NCI-H1436 treated with DMSO at 0.1 percent for 48 hours (cell line): ENCODE data around the gene SSU72.
"Not testable (repeated sequence)": the region's sequence is repeated elsewhere in the genome, so short reads cannot be mapped to it uniquely, and the experiment has no call there.

Source experiments
- DNase-seq: peaks from one replicate; lab custom pipeline; 2025; lab: John Stamatoyannopoulos, UW

The SSU72 gene

DNA sequence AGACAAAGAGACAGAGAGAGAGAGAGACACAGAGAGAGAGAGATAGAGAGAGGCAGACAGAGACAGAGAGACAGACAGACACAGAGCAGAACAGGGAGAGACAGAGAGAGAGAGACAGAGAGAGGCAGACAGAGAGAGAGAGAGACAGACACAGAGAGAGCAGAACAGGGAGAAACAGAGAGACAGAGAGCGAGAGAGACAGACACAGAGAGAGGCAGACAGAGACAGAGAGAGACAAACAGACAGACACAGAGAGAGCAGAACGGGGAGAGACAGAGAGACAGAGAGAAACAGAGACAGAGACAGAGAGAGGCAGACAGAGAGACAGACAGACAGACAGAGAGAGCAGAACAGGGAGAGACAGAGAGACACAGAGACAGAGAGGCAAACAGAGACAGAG lies 20.7 kb upstream of the SSU72 start:
- not testable (repeated sequence) for DNase-seq

DNA sequence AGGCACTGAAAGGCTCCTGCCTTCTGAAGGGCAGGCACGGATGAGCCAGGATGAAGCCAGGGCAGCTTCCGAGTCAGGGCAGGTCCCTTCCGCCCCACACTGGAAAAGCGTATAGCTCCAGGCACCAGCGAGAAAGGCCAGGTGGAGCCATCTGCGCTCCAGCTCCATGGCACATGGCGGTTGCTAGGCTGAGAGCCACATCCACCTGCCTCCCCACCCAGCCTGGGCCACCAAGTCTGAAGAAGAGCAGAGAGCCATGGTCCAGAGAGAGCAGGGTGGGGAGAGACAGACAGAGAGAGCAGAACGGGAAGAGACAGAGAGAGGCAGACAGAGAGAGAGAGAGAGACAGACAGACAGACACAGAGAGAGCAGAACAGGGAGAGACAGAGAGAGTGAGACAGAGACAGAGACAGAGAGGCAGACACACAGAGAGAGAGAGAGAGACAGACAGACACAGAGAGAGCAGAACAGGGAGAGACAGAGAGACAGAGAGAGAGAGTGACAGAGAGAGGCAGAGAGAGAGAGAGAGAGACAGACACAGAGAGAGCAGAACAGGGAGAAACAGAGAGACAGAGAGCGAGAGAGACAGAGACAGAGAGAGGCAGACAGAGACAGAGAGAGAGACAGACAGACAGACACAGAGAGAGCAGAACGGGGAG lies 20.1 kb upstream of the SSU72 start:
- DNase-seq: no peak

DNA sequence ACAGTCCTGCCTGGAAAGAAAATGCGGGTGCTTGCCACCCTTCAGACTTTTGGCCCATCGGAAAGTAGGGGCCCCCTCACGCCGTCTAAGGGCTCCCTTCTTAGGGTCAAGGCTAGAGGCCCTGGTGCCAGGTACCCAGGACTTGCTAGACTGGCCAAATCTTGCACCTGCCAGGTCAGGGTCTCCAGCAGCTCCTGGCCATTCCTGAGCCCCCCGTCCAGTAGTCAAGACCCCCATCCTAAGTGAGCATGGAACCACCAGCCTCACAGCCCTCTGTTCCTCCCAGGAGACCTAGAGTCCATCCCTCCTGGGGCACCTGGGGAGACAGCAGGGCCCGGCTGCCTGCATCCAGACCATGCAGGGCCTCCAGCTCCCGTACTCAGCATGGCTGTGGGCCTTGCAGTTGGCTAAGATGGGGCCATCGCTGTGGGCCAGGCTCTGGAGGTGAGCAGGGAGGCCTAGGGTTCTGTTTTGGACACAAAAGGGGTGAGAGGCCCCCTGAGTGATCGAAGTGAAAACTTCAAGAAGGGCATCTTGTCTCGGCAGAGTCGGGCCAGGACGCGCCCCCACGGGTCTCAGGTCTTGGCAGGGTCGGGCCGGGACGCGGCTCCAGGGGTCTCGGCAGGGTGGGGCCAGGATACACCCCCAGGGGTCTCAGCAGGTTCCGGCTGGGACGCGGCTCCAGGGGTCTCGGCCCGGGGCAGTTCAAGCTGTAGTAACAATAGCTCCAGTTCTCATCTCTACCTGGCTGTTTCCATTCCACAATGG lies 19.4 kb upstream of the SSU72 start:
- no peak for DNase-seq

DNA sequence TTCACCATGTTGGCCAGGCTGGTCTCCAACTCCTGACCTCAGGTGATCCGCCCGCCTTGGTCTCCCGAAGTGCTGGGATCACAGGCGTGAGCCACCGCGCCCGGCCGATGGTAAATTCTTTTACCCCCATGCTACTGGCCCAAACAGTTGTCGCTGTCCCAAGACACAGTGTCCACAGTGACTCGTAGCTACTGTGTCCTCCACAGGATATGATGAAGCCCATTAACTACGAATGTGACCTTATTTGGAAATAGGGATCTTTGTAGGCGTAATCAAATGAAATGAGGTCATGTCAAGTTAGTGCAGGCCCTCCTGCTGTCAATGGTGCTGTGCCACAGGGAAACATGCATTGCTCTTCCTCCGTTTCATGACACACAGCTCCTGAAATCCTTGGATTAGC lies 16.8 kb upstream of the SSU72 start:
- DNase-seq: no peak

DNA sequence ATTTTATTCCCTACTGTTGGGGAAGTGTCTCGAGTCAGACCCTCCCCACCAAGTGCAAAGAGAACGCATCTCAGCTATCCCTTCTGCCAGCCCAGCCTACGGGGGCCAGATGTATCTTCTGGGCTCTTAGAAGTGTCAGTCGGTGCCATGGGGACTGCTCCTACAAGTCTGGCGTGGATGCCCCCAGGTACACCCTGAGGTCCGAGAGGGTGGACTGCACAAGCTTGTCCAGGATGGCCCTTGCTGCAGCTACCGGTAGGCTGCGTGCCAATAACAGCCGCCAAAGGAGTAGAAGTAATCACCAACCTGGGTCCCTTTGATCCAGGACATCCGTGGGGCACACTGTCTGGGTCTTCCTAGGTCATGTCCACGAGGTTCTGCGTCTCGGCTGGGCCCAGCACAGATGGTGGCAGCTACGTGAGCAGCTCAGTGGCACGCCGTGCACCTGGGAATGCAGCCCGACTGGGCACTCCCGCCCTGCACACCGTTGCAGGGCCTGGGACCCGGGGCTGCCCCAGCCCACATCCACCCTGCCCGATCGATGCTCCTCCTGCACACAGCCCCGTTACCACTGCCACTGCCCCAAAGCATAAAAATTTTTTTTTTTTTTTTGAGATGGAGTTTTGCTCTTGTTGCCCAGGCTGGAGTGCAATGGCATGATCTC lies 8.8 kb upstream of the SSU72 start:
- DNase-seq: no peak

DNA sequence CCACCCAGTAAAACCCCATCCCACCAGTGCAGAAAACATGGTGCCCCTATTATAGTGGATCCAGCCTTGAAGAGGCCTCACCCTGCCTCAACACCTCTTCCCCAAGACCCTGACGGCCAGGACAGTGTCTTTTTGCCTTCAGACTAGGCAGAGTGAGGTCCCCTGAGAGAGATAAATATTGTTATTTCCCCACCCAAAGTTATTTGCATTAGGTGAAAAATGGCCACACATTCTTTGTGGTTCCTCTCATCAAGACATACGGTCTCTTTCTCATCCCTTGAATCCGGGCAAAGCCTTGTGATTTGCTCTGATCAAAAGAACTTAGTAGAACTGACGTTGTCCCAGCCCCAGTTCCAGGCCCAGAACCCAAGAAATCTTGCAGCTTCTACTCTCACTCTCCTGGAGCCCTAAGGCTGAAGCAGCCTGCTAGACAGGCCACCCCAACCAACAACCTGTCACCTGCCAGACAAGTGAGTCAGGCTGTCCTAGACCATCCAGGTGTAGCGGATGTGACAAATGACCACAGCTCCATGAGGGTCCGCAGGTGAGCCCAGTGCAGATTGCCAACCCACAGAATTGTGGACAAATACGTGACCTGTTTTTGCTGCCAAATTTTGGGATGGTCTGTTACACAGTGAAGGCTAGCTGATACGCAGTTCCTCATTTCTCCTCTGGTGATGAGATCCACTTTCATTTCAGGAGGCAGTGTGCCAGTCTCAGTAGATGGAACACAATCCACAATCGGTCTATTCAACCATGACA lies 8.1 kb upstream of the SSU72 start:
- DNase-seq: no peak

DNA sequence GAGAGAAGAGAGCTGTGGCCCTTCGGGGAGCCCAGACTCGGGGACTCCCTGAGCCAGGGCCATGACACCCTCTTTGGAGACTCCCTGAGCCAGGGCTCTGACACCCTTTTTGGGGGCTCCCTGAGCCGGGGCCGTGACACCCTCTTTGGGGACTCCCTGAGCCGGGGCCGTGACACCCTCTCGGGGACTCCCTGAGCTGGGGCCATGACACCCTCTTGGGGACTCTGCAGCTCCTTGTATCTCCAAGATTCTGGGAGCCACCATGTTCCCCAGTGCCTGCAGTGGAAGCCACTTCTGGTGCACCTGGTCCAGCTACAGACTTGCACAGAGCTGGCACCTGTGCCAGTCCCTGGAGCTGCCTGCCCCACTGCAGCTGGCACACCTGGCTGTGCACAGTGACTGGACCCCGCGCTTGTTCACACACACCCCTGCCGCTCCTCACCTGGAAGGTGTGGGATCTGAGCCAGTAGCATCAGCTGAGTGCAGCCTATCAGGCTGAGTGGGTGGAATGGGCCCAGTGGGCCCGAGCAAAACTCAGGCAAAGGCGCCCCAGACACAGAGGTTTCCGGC lies 3.8 kb upstream of the SSU72 start:
- no peak for DNase-seq

DNA sequence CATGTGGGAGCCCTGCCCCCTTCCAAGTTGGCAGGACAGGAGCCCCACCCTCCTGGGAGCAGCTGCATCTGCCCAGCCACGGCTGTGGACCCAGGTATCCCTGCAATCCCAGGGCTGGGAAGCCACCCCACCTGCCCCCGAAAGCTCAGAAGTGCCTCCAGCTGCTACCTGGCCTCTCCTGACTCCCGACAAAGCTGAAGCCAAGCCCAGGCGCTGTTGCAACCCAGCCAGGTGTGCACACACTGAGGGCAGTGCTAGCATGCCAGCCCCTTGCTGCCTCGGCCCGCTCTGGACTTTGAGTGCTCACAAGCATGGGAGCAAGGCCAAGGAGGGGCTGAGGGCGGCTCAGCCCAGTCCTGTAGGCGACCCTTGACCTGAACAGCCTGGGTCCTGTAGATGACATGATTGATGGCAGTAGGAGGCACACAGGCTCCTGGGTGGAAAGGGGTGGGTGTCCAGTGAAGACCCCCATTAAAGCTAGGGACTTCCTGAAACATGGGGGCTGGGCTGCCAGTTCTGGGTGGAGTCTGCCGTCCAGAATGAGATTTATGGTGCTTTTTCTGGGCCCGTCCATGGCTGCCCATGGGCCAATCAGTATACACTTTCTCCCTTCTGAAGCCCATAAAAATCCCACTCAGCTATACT lies 2.8 kb upstream of the SSU72 start:
- DNase-seq: no peak

DNA sequence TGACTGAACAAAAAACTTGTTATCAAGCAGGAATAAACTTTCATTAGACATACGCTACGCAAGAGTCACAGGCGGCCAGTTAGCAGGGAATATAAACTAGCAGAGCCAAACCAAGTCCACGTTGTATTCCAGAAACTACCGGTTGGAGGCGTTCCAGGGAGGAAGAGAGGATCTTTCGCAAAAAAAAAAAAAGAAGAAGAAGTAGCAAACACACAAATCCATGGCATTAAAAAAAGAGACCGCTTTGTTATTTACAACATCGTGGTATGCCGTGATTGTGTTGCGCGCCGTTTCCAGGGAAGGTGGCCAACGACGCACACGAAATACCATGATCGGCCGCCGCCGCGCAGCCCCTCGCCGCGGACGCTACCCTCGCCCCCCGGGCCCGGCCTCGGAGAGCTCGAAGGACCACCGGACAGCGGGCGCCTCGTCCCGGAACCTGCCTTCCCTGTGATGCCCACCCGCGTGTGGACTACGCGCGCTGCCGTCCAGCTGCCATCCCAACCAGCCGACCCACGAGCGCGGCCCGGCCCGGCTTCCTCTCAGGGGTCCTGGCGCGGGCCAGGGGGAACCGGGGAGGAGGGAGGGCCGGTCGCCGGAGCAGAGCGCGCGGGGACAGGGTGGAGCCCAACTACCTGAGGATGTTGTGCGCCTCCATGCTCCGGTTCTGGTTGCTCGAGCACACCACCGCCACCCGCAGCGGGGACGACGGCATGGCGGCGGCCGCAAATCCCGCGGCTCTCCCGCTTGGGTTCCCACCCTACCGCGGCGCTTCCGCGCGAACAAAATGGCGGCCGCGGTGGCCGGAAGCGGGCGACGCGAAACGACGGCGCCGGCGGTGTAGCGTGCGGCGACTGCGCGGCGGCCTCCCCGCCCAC lies 581 bp downstream of the SSU72 start:
- no peak for DNase-seq

DNA sequence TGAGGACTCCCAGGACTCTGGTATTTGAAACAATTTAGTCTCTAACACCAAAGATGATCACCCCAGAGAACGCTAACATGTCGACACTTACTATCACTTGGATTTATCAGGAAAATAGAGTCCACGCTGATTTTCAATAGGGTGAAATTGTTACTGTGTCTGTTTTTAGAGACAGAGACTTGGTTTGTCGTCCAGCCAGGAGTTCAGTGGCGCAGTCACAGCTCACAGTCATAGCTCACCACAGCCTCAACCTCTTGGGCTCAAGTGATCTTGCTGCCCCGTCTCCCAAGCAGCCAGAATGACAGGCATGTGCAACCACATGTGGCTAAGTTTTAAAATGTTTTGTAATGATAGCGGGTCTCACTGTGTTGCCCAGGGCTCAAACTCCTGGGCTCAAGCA lies 5.3 kb downstream of the SSU72 start:
- no peak for DNase-seq

DNA sequence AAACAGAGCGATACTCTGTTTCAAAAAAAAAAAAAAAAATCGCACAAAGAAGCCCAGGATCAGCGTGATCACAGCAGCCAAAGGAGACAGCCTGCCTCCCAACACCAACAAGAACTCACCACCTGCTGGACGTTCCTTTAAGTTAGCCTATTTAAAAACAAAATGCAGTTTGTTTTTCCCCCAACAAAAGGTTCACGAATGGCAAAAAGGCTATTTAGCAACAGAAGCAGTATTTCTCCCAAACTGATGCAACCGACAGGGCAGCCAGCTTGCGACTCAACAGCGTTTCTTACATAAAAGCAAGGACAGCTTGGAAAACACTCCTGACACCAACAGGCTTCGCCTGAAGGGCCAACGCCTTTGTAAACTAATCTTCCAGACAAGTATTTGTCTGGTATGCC lies 6.8 kb downstream of the SSU72 start:
- DNase-seq: no peak

DNA sequence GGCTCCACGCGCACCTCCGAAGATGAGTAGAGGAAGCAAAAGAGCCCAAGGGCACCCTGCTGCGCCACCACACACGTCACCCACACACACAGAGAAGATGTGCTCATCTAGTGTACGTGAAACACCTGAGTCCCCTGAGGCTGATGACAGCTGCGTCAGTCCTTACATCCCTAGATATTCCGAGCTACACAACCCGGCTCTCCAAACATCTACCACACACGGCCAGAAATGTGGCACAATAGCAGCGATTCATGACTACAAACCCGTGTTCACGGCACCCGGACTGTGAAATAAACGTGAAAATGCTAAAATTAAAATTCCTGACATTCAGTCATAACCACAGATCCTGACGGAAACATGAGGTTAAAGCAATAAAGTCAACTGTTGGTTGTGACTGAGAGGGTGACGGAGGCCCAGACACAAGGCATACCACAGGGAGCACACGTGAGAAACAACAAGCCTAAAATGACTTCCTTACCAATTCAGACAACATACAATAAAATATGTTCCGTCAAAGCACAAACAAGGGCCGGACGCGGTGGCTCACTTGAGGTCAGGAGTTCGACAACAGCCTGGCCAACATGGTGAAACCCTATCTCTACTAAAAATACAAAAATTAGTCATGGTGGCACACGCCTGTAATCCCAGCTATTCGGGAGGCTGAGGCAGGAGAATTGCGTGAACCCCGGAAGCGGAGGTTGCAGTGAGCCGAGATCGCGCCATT lies 7.3 kb downstream of the SSU72 start:
- DNase-seq: no peak

DNA sequence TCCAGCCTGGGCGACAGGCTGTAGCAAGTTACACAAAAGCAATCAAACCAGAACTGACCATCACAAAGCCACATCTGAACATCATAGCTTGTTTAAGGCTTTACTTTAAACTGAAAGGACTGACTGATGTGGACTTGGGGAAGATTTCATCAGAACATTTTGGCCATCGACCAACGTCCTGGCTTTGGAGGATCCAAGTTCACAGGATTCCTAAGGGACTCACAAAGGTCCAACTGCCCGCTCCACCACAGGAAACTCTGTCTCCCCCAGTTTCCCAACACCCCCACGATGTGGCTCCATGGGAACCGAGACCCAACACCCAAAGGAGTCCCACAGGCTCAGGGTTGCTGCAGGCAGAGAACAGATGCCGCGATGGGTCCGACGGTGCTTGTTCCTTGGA lies 9.3 kb downstream of the SSU72 start:
- DNase-seq: no peak

DNA sequence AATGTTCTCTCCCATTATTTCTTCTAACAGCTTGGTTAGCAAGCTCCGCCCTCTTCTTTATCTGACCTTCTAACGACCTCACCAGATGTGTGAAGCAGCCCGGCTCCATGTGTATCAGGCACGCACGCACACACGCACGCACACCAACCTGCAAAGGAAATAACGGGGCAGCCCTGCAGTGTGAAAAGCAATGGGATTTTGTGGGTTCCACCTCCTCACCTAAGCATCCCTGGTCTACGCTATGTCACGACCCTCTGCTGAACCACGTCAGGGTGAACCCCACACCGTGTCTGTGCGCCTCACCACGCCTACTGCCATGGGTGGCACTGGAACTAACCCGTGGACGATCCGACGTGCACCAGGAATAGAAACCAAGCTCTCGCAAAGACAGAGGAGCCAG lies 10.4 kb downstream of the SSU72 start:
- DNase-seq: no peak

DNA sequence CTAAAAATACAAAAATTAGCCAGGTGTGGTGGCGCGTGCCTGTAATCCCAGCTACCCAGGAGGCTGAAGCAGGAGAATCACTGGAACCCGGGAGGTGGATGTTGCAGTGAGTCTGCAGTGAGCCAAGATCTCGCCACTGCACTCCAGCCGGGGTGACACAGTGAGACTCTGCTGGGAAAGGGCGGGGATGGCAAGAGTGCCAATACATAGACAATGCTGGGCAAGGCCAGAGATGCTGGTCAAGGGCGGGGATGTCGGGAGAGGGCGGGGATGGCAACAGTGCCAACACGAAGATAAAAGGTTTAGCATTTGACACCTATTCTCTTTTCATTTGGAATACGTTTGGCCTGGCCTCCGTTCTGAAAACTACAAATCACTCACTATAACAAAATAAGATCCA lies 11.0 kb downstream of the SSU72 start:
- no peak for DNase-seq

DNA sequence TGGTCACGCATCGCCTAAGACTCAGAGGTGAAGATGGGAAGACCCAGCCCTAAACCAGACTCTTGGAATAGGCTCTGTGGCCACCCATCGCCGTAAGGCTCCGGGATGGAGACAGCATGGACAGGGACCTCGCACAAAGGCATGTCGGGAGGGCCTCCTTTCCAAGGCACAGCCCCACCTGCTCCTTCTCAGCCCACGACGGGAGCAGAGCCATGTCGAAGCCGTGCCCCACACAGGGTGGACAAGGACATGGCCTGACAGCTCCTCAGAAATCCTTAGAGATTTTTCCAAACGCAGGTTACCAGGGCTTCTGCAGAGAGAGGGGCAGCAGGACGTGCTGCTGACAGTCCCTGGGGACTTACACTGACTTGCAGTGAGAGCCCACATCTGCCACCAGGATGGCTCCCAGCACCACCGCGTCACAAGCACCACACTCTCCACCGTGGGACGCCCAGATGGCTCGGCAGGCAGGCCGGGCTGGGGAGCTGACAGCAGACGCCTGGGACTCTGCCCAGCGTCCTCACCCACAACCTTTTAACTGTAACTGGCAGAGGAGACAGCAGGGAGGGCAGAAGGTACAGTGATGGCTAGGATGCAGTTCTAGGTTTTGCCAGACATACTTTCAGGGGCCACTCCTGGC lies 12.0 kb downstream of the SSU72 start:
- DNase-seq: no peak

DNA sequence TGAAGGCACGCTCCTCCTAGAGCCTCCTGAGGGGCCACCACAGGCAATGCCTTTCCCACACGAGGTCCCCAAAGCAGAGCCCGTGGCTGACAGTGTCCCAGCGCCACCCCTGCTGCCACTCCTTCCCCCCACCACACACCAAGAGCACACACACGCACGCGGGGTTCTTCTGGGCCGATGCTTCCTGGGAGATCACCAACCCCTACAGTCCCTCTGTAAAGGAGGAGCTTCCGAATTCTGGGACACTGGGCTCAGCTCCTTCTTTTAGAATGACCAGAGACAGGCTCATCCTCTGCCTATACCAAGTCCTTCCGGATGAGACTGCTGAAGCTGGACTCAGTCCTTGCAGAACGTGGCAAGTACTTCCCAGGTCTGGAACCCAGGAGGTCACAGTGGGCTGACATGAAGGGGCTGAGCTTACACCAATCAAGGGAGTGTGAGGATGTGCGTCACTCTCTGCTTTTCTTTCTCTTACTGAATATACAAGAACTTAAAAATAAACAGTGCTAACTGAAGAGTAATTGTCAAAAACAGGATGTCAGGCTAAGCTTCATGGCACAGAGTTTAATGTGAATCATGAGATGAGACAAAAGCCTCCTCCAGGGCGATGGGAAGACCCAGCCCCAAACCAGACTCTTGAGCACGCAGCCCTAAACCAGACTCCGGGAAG lies 12.7 kb downstream of the SSU72 start:
- DNase-seq: no peak

DNA sequence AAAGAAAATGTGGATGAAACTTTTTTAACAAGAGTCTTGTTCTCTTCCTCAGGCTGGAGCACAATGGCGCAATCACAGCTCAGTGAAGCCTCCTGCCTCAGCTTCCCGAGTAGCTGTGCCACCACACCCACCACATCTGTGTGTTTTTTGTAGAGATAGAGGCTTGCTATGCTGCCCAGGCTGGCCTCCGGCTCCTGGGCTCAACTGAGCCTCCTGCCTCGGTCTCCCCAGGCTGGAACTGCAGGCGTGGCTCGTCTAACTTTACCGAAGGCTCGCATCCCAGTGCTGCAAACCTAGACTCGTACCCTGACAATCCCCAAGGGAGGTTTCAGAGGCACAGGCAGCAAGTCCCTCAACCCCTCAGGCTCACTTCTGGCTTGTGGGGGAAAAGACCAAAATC lies 14.5 kb downstream of the SSU72 start:
- DNase-seq: no peak

DNA sequence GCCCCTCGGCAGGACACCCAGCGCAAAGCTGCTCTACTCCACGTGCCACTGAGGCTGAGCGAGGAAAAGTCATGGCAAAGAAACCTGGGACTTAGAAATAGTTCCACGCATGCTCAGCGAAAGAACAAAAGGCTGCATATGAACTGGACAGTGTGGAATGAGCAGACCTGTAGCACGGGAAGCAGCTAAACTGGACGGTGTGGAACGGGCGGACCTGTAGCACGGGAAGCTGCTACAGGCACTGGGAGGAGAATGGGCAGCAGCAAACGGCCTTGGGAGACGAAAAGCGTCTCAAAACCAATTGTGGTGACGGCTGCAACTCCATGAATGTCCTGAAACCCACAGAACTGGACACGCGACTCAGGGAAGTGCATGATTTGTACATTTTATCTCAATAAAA lies 15.6 kb downstream of the SSU72 start:
- no peak for DNase-seq
